T-helper 2 cell treated with Interferon-gamma antibody and Interleukin-4, amounts not matched to agents 5 μg/mL and 100 μg/mL, for 36 hours (primary cell): Measurements from ENCODE around the gene ECI1.
A peak's percentile ranks its signal among the peaks of the same experiment; 100 is the strongest.

Experiments
- DNase-seq: peaks from one replicate; pipeline ENCODE4 v3.0.0; 2021; ENCODE audit warnings: low spot score
- H3K27ac Mint-ChIP-seq: one replicate; pipeline ENCODE4 v1.8.0; 2021; ENCODE audit warnings: mild to moderate bottlenecking, mixed read lengths
- H3K27me3 Mint-ChIP-seq: one replicate; pipeline ENCODE4 v1.8.0; 2021; ENCODE audit warnings: low read depth, mixed read lengths
- H3K36me3 Mint-ChIP-seq: one replicate; pipeline ENCODE4 v1.8.0; 2021; ENCODE audit warnings: low read depth, mixed read lengths
- H3K4me1 Mint-ChIP-seq: one replicate; pipeline ENCODE4 v1.8.0; 2021; ENCODE audit warnings: low read depth, mixed read lengths
- H3K4me3 Mint-ChIP-seq: one replicate; pipeline ENCODE4 v1.8.0; 2022; ENCODE audit warnings: mild to moderate bottlenecking, moderate library complexity, mixed read lengths
- H3K9me3 Mint-ChIP-seq: one replicate; pipeline ENCODE4 v1.8.0; 2021; ENCODE audit warnings: mixed read lengths

The ECI1 gene

GRCh38 chr16:2198283-2198682 is 53.1 kb downstream of the ECI1 start:
- Mint-ChIP-seq H3K4me3 (no peak overlapping the region), H3K27me3 (peaks cover 46% of the 10 kb centered on the region), H3K27ac (no peak overlapping the region)

GRCh38 chr16:2197765-2198164 is 53.6 kb downstream of the ECI1 start:
- Mint-ChIP-seq H3K27me3 (peaks cover 46% of the 10 kb centered on the region), H3K36me3 (no peaks in the 10 kb centered on the region), H3K27ac (no peak overlapping the region), H3K9me3 (no peaks in the 10 kb centered on the region), H3K4me3 (no peak overlapping the region), H3K4me1 (no peaks in the 10 kb centered on the region)
- no peak for DNase-seq

More at GRCh38 chr16:2198283-2198682, 53.1 kb downstream of the ECI1 start:
- no peaks in the 10 kb centered on the region for H3K9me3 Mint-ChIP-seq
- no peaks in the 10 kb centered on the region for H3K36me3 Mint-ChIP-seq
- no peaks in the 10 kb centered on the region for H3K4me1 Mint-ChIP-seq
- DNase-seq = no peak

GRCh38 chr16:2196981-2197511 is 54.3 kb downstream of the ECI1 start:
- Mint-ChIP-seq H3K27ac (no peak overlapping the region), H3K4me3 (peak overlapping the region; percentile 50), H3K36me3 (no peaks in the 10 kb centered on the region), H3K4me1 (no peaks in the 10 kb centered on the region), H3K27me3 (peaks cover 45% of the 10 kb centered on the region), H3K9me3 (no peaks in the 10 kb centered on the region)
- no peak for DNase-seq

GRCh38 chr16:2196162-2196980 is 55.0 kb downstream of the ECI1 start, which contains the start of gene CASKIN1:
Gene CASKIN1, minus strand, starts transcription at chr16:2196605. Its CDS starts 173 bp downstream, at chr16:2196432.
- H3K9me3 Mint-ChIP-seq = no peaks in the 10 kb centered on the region
- no peak for DNase-seq
- H3K36me3 Mint-ChIP-seq = no peaks in the 10 kb centered on the region
- no peaks in the 10 kb centered on the region for H3K4me1 Mint-ChIP-seq
- no peak within 1 kb of the TSS for H3K27ac Mint-ChIP-seq
- H3K27me3 Mint-ChIP-seq = peaks cover 41% of the 10 kb centered on the region
- H3K4me3 Mint-ChIP-seq = peak within 1 kb of the TSS; percentile 50

- Mint-ChIP-seq H3K4me1 (no peaks in the 10 kb centered on the region), H3K36me3 (no peaks in the 10 kb centered on the region), H3K4me3 (no peak overlapping the region), H3K27me3 (peaks cover 41% of the 10 kb centered on the region), H3K27ac (no peak overlapping the region), H3K9me3 (no peaks in the 10 kb centered on the region)
- DNase-seq = no peak
These were observed 55.8 kb downstream of the ECI1 start for GRCh38 chr16:2195322-2196161.

GRCh38 chr16:2194852-2195321 is 56.5 kb downstream of the ECI1 start:
- H3K27ac Mint-ChIP-seq = no peak overlapping the region
- H3K36me3 Mint-ChIP-seq = no peaks in the 10 kb centered on the region
- no peaks in the 10 kb centered on the region for H3K4me1 Mint-ChIP-seq
- peaks cover 37% of the 10 kb centered on the region for H3K27me3 Mint-ChIP-seq
- H3K9me3 Mint-ChIP-seq = no peaks in the 10 kb centered on the region
- DNase-seq = peak; percentile 28
- no peak overlapping the region for H3K4me3 Mint-ChIP-seq

- Mint-ChIP-seq H3K27me3 (peaks cover 36% of the 10 kb centered on the region), H3K36me3 (no peaks in the 10 kb centered on the region), H3K4me3 (no peak overlapping the region), H3K27ac (no peak overlapping the region), H3K9me3 (no peaks in the 10 kb centered on the region), H3K4me1 (no peaks in the 10 kb centered on the region)
- no peak for DNase-seq
These were observed 57.1 kb downstream of the ECI1 start for GRCh38 chr16:2194166-2194834.

- no peaks in the 10 kb centered on the region for H3K9me3 Mint-ChIP-seq
- no peak overlapping the region for H3K4me3 Mint-ChIP-seq
- no peak for DNase-seq
- H3K36me3 Mint-ChIP-seq = no peaks in the 10 kb centered on the region
- peaks cover 14% of the 10 kb centered on the region for H3K27me3 Mint-ChIP-seq
- H3K27ac Mint-ChIP-seq = no peak overlapping the region
- no peaks in the 10 kb centered on the region for H3K4me1 Mint-ChIP-seq
These were observed 60.0 kb downstream of the ECI1 start for GRCh38 chr16:2191446-2191706.

- Mint-ChIP-seq H3K4me3 (no peak overlapping the region), H3K36me3 (no peaks in the 10 kb centered on the region), H3K9me3 (no peaks in the 10 kb centered on the region), H3K27me3 (peaks cover 14% of the 10 kb centered on the region), H3K4me1 (no peaks in the 10 kb centered on the region), H3K27ac (no peak overlapping the region)
- DNase-seq = no peak
These were observed 60.5 kb downstream of the ECI1 start for GRCh38 chr16:2190659-2191445.

GRCh38 chr16:2190002-2190658 is 61.3 kb downstream of the ECI1 start:
- no peak for DNase-seq
- no peak overlapping the region for H3K4me3 Mint-ChIP-seq
- no peaks in the 10 kb centered on the region for H3K9me3 Mint-ChIP-seq
- no peak overlapping the region for H3K27ac Mint-ChIP-seq
- H3K27me3 Mint-ChIP-seq = peaks cover 10% of the 10 kb centered on the region
- H3K36me3 Mint-ChIP-seq = no peaks in the 10 kb centered on the region
- no peaks in the 10 kb centered on the region for H3K4me1 Mint-ChIP-seq
